Right atrium auricular region (tissue), 2 donors: ENCODE data around the gene TMEM59. TPM values are rescaled to one million over a fixed set of nuclear protein-coding genes. Genes with fewer than 3 reads are reported as not detected.

Experiments
- DNase-seq: peaks from one replicate; pipeline ENCODE4 v3.0.0-alpha.2; 2019; ENCODE audit warnings: low spot score
- H3K27ac ChIP-seq, 2 donors: fragments of 200-600 bp; sonication (generic); 1 replicate in 1 of 2; 2 replicates in 1 of 2; pipeline ENCODE4 v1.5.1; 2016 to 2019
- H3K27me3 ChIP-seq, 2 donors: fragments of 200-600 bp; sonication (generic); one replicate each; pipeline versions ENCODE4 v1.5.1 to v1.6.0; 2017 to 2019
- H3K36me3 ChIP-seq: fragments of 200-600 bp; sonication (generic); one replicate; pipeline ENCODE4 v1.5.1; 2016
- H3K4me1 ChIP-seq, 2 donors: fragments of 200-600 bp; sonication (generic); one replicate each; pipeline versions ENCODE4 v1.5.1 to v1.6.0; 2017 to 2019
- H3K4me3 ChIP-seq, 2 donors: fragments of 200-600 bp; sonication (generic); 1 replicate in 1 of 2; 2 replicates in 1 of 2; pipeline ENCODE4 v1.5.1; 2017 to 2019; ENCODE audit warnings: mild to moderate bottlenecking in 1 of 2, moderate library complexity in 1 of 2
- H3K9me3 ChIP-seq, 2 donors: fragments of 200-600 bp; sonication (generic); one replicate each; pipeline ENCODE4 v1.5.1; 2019
- CTCF ChIP-seq, 2 donors: fragments of 200-600 bp; sonication (generic); IDR thresholded peaks; one replicate each; pipeline ENCODE4 v1.5.1; 2019; ENCODE audit warnings: antibody characterized with exemption in 2 of 2
- total RNA-seq, 2 donors: library from RNA; depleted of rRNA; stranded (reverse); fragments of >200 nt; gene quantifications; one replicate each; pipeline ENCODE4 v1.1.0, GENCODE V29; 2016

The TMEM59 gene
- total RNA-seq, 2 donors from 2014 or later: 277 to 390 TPM

- peak in 1 of 2 donors; percentile 14 for TF ChIP-seq CTCF (IDR thresholded peaks at IDR 0.05)
- Histone ChIP-seq H3K4me3 (no peak overlapping the region), H3K9me3 (no peaks in the 10 kb centered on the region), H3K27me3 (no peaks in the 10 kb centered on the region), H3K4me1 (no peaks in the 10 kb centered on the region), H3K36me3 (no peaks in the 10 kb centered on the region), H3K27ac (no peak overlapping the region)
- DNase-seq: no peak
These were observed 60.7 kb downstream of the TMEM59 start for GRCh38 chr1:53992085-53992874.

- no peak for DNase-seq
- H3K27ac ChIP-seq: no peak overlapping the region
- no peak overlapping the region for H3K4me3 ChIP-seq
- no peaks in the 10 kb centered on the region for H3K36me3 ChIP-seq
- no peaks in the 10 kb centered on the region for H3K27me3 ChIP-seq
- TF ChIP-seq CTCF (IDR thresholded peaks at IDR 0.05): no peak
- H3K4me1 ChIP-seq: peaks cover 0 to 1% of the 10 kb centered on the region in 2 donors
- no peaks in the 10 kb centered on the region for H3K9me3 ChIP-seq
These were observed 65.1 kb downstream of the TMEM59 start for GRCh38 chr1:53987880-53988279.

- Histone ChIP-seq H3K27me3 (no peaks in the 10 kb centered on the region), H3K4me1 (peaks cover 0 to 15% of the 10 kb centered on the region in 2 donors), H3K27ac (no peak overlapping the region), H3K4me3 (no peak overlapping the region), H3K9me3 (no peaks in the 10 kb centered on the region), H3K36me3 (no peaks in the 10 kb centered on the region)
- DNase-seq: no peak
- no peak for TF ChIP-seq CTCF (IDR thresholded peaks at IDR 0.05)
These were observed 66.5 kb downstream of the TMEM59 start for GRCh38 chr1:53986458-53986857.

- no peak for TF ChIP-seq CTCF (IDR thresholded peaks at IDR 0.05)
- Histone ChIP-seq H3K27me3 (no peaks in the 10 kb centered on the region), H3K4me3 (no peak overlapping the region), H3K9me3 (no peaks in the 10 kb centered on the region), H3K27ac (no peak overlapping the region), H3K4me1 (peaks cover 0 to 17% of the 10 kb centered on the region in 2 donors), H3K36me3 (no peaks in the 10 kb centered on the region)
- no peak for DNase-seq
These were observed 68.3 kb downstream of the TMEM59 start for GRCh38 chr1:53984726-53985125.

GRCh38 chr1:53982763-53983104 lies 70.3 kb downstream of the TMEM59 start:
- no peaks in the 10 kb centered on the region for H3K27me3 ChIP-seq
- peak overlapping the region in 1 of 2 donors; percentile 39 for H3K4me3 ChIP-seq
- peak overlapping the region in 1 of 2 donors; percentile 11 for H3K27ac ChIP-seq
- no peaks in the 10 kb centered on the region for H3K36me3 ChIP-seq
- no peak for TF ChIP-seq CTCF (IDR thresholded peaks at IDR 0.05)
- peaks cover 0 to 17% of the 10 kb centered on the region in 2 donors for H3K4me1 ChIP-seq
- no peak for DNase-seq
- no peaks in the 10 kb centered on the region for H3K9me3 ChIP-seq
